NCI-H2171 (cell line): Measurements from ENCODE around the gene TMEM232.
"Not testable (repeated sequence)": the region's sequence is repeated elsewhere in the genome, so short reads cannot be mapped to it uniquely, and the experiment has no call there.

ENCODE experiments used
- DNase-seq: peaks from one replicate; lab custom pipeline; 2025; lab: John Stamatoyannopoulos, UW

The TMEM232 gene

DNA sequence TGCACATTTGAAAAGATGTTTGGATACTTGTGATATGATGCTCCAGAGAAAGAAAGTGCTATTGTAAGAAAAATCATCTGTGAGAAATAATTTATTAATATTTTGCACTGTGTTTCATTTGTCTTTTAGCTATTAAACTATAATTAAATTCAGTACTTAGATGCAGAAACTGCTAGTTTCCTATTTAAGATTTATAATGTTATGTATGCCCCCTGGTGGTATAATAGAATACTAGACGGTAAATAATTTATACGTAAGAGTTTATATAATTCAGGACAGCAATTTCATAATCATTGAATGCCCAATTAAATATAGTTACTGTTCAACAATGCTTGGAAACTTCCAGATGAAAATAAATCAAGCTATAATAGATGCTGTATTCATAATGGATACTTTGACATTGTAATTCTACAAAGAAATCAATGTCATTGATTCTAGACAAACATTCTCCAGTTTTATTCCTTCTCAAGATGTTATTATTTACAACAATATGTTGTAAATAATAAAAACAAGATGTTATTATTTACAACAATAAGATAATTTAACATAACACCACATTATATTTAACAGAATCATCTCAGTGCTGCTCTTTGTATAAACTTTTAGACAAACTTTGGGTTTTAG lies 101.0 kb downstream of the TMEM232 start:
- DNase-seq, result no peak

DNA sequence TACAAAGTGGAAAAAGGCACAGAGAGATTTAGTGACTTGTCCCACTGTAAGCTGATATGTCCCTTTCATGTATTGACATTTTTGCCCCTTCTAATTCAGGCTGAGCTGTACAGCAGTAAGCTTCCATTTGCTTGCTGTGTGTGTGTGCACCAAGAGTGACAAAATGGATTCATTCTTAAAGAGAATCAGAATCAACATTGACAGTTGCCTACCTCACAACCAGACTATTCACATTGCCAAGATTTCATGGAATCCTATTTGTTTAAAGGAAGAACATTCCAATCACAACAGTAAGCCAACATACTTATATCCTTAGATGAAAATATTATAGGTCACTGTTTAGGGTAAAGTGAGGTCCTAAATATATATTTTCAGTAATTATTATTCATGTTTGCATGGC lies 102.6 kb downstream of the TMEM232 start:
- no peak for DNase-seq

DNA sequence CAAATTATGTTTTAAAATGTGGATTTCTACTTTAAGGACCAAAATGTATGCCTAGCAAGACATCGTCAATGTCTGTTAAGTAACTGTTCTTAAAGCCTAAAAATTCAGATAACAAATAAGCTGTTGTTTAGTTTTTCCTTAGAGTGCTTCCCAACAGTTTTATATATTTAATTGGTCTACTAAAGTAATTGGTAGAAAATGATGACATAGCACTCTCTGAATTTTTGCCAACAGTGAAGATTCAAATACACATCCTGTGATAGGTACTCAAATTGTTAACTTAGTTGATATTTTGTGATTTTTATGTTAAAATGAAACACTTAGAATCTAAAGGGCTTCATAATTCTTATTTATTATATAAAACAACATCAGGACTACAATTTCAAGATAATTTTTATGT lies 107.5 kb downstream of the TMEM232 start:
- DNase-seq, result no peak

DNA sequence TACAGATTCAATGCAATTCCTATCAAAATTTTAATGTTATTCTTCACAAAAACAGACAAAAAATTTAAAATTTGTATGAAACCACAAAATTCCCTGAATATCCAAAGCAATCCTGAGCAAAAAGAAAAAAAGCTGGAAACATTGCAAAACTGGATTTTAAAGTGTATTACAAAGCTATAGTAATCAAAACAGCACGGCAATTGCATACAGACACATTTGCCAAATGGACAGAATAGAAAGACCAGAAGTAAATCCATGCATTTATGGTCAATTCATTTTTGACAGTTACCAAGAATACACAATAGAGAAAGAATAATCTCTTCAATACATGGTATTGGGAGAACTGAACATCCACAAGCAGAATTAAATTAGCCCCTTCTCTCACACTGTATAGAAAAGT lies 110.5 kb downstream of the TMEM232 start:
- DNase-seq, result no peak

DNA sequence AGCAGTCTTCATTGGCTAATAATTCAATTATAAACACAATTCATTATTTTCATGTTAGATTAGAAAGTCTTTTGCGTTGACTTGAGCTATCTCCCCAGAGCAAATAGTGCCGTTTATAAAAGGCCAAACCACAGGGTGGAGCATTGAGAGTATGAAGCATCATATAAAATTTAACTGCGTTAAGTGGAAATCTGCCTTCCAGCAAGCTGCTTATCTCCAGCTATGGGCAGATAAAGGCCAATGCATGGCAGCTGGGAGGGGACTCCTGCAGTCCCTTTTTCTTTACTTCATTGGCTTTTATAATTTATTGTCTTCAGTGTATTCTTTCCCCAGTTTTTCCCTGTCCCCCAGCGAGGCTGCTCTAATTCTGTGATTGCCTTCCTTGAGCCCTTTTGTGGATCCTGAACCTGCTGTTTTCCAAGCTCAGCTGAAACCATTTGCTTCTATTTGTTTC lies 113.7 kb downstream of the TMEM232 start:
- DNase-seq, result no peak

DNA sequence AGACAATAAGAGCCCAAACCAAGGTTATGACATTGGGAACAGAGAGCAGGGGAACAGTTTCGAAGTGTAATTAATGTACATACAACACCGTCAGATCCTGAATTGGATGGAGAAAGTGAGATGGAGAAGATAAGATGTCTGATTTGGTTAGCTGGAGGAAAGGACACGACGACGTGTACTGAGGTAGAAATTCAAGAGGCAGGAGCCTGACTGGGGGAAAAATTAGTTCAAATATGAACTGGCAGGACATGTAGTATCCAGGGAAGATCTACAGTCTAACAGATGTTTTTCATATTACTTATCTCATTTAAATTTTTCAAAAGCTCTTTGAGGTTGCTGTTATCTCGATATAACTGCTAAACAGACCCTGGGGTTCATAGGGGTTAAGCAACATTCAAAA lies 114.7 kb downstream of the TMEM232 start:
- no peak for DNase-seq

DNA sequence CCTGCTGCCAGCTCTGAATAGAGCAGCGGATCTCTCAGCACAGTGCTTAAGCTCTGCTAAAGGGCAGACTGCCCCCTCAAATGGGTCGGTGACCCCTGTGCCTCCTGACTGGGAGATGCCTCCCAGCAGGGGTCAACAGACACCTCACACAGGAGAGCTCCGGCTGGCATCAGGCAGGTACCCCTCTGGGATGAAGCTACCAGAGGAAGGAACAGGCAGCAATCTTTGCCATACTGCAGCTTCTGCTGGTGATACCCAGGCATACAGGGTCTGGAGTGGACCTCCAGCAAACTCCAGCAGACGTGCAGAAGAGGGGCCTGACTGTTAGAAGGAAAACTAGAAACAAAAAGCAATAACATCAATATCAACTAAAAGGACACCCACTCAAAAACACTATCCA lies 131.6 kb downstream of the TMEM232 start:
- DNase-seq, result no peak

DNA sequence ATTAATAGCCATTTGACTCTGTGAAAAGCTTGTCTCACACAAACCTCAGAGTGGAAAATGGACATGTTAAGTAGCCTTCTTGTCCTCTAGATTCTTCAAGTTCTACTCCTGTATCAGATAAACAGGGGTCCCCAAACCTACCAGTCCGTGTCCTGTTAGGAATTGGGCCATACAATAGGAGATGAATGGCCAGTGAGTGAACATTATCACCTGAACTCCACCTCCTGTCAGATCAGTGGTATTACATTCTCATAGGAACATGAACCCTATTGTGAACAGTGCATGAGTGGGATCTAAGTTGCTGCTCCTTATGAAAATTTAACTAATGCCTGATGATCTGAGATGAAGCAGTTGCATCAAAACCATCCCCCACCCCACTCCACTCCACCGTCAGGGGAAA lies 136.3 kb downstream of the TMEM232 start:
- DNase-seq, result no peak

DNA sequence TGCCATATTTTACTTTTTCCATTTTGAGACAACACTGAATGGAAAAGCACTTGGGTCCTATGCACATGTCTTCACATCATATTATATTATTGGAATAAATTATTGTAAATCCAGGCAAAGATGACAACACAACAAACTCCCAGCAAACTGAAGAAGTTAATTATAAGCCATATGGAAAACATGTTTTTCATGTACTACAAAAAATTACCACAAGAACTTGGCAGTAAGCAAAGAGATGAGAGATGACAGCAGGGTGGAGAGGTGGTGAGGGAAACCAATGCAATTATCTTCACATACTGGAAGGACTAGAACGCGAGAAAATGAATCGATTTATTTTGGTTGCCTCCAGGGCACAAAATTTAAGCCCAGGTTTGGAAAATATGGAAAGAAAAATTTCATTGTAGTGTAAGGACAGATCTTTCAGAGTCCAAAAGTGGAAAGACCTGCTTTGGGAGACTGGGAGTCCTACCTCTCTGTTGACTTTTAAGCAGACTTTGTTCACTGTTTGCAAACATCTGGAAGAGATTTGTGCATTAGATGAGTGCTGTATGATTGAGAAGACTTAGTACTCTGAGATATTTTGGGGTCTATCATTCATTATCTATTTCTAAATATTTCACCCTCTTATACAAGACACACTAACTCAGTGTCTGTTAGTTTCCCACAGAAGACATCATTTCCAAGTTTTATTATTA lies 138.0 kb downstream of the TMEM232 start:
- DNase-seq, result no peak

DNA sequence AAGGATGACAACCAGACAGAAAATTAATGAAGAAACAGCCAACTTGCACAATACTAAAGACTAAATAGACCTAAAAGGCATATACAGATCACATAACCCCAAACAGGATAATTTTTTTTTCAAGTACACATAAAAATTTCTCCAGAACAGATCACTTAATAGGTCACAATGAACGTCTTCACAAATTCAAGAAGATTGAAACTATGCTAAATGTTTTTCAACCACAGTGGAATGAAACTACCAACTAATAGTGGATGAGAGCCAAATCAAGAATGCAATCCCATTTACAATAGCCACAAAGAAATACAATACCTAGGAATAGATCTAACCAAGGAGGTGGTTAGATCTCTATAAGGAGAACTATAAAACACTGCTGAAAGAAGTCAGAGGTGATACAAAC lies 145.8 kb downstream of the TMEM232 start:
- DNase-seq, result no peak

DNA sequence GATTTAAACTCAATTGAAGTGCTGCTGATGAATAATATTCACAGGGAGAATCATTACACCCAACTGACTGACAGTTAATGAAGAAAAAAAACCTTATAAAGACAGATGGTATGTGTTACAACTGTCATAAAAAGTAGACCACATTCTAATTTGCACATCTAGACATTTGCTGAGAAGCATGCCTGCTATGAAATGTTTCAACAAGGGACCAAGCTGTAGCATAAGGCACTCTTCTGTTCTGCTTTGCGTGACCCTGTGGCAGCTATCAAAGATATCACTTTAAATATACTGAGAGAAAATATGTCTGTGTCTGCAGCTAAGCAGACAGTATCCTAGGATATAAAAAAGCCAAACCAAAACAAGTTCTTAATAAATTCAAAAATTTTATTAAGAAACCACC lies 153.7 kb downstream of the TMEM232 start:
- DNase-seq, result no peak

DNA sequence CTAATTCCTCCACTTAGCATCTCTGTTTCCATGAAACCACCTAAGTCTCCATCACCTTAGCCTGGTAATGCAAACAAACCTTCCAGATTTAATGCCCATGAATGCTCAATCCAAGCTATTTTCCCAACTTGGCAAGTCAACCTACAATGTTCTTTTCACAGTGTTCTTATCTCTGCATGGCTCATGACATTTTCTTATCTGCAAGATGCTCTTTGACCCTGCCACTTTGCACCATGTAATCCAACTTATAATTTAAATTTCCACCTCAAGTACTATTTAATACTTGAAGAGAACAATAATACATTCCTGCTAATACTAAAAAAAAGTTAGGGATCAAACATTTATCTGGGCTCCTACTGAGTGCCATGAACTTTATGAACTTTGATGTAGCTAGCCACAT lies 164.3 kb downstream of the TMEM232 start:
- DNase-seq, result no peak

DNA sequence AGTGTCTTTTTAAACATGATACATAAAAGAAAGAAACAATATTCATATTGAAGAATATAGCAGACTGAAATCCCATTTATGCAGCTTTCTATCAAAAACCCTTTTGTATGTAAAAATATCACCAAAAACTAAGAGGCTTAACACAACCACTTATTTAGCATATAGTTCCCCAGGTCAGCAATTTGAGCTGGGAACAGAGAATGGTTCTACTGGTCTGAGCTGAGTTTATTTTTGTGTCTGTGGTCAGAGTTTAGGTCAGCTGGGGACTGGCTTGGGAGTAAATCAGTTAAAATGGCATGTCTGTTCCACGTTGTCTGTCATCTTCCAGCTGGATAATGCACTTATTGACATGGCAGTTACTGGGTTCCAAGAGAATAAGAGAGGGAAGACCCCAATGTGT lies 165.0 kb downstream of the TMEM232 start:
- no peak for DNase-seq

DNA sequence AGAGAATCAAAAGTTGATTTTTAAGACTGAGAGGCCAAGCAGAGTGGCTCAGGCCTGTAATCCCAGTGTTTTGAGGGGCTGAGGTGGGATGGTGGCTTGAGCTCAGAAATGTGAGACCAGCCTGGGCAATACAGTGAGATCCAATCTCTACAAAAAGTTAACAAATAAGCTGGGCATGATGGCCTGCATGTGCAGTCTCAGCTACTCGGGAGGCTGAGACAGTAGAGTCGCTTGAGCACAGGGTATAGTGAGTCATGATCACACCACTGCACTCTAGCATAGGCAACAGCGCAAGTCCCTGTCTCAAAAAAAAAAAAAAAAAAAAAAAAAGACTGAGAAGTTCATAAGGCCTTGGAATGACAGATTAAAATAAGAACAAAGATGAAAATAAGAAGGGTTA lies 177.2 kb downstream of the TMEM232 start:
- no peak for DNase-seq

DNA sequence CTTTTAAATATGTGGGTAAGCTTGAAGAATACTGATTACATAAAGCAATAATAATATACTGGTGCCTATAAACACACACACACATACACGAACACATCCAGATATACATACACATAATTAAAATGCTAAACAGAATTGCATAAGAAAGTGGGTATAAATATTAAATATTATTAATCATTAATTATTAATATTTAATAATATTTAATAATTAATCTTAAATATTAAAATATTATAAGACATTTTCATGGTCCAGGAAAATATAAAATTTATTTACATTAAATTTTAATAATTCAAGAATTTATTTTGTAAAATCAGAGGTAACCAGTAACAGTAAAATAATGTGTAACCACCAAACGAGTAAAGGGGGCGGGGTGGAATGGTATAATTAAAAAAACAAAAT lies 178.3 kb downstream of the TMEM232 start:
- DNase-seq, result no peak

DNA sequence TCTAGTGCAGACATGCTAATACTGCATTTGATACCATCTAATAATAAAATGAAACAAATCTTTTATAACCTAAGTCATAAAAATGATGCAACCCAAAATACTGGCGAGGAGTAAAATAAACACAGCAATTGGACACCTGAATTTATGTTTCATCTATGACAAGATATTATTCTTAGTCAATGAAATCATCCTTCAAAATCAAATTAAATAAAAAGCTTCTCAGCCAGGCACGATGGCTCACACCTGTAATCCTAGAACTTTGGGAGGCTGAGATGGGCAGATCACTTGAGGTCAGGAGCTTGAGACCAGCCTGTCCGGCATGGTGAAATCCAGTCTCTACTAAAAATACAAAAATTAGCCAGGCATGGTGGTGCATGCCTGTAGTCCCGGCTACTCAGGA lies 179.0 kb downstream of the TMEM232 start:
- no peak for DNase-seq

DNA sequence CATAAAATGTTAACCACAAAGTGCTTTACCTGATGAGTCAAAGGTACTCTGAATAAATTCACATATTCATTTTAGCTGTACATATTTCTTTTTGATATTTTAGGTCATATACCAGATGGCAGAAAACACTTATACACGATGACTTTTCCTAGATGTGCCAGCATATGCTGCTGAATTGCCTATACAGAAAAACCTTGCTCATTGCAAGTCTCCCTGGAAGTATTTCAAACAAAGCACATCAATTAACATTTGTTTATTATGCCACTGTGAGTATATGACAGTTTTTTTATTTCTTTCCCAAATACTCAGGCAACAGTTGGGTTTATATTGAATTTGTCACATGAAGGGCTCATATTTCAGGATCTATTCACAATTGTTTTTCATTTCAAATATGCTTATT lies 180.8 kb downstream of the TMEM232 start:
- no peak for DNase-seq

DNA sequence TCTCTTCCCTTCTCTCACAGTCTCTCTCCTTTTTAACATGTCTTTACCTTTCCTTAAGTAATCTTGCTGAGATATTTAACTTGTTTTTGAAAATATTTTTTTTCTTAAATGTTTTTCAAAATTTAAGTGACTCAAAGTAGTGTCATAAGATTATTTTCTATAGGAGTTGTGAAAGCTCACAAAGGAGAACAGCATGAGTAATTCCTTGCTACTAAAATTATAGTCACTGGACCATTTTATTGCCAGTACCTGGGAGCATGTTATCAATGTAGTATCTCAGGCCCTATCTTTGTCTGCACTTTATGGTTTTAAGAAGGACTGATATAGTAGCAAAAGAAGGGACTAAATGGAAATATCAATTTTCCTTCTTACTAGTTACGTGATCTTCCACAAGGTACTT lies 181.9 kb downstream of the TMEM232 start:
- no peak for DNase-seq

DNA sequence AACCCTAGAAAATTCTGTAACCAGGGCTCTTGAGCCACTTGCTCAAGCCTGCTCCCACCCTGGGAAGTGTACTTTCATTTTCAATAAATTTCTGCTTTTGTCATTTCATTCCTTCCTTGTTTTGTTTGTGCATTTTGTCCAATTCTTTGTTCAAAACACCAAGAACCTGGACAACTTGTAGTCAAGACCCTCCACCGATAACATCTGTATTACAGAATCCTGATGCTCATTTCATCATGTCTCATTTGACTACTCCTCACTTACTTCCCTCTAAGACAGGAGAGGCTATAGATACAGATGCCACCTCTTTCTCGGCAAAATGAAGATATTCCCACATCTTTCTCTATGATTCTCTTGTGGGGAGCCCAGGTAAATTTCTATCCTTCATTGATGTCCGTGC lies 183.5 kb downstream of the TMEM232 start:
- no peak for DNase-seq

DNA sequence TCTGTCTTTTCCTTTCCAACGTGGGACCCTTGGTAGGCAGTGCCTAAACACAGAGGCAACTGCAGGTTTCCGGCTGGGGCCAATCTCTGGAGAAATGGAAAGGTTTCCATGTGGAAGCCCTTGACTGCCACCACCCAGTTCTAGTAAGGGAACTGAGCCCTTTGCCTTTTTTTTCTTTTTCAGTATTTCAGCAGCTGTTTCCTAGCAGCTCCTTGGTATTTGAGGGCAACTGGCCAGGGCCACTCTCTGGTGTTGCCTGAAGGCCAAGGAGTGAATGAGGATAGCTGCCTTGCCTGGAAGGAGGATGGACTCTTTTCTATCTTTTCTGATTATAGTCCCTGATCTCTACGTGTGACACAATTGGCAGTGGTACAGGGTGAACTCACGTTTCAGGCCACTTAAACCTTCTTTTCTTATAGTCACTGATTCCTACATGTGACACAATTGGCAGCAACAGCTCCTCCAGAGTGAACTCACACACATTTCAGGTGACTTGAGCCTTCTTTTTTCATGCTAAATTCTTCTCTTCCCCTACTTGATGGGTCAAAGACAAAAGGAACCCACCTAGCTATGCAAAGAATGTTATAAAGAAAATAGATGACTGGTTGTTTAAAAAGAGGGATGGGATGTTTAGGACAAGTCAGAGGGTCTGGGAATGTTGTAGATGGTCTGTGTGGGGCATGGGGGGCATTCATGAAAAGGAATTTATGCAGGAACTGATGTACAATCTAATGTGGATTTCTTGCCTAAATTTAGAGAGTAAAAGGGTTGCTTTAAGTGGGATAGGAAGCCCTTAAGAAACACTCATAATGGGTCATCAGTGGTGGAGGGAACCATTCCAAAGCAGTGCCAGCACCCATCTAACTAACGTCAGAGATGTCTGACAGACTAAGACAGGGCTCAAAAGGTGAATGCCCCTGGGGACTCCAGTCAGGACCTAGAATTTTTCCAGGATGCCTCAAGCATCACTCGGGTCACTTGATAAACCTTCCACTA lies 190.1 kb downstream of the TMEM232 start:
- no peak for DNase-seq

DNA sequence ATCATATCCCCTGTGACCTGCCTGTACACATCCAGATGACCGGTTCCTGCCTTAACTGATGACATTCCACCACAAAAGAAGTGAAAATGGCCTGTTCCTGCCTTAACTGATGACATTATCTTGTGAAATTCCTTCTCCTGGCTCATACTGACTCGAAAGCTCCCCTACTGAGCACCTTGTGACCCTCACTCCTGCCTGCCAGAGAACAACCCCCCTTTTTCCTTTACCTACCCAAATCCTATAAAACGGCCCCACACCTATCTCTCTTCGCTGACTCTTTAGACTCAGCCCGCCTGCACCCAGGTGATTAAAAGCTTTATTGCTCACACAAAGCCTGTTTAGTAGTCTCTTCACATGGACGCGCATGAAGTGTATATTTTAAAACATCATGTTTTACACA lies 191.3 kb downstream of the TMEM232 start:
- not testable (repeated sequence) for DNase-seq

DNA sequence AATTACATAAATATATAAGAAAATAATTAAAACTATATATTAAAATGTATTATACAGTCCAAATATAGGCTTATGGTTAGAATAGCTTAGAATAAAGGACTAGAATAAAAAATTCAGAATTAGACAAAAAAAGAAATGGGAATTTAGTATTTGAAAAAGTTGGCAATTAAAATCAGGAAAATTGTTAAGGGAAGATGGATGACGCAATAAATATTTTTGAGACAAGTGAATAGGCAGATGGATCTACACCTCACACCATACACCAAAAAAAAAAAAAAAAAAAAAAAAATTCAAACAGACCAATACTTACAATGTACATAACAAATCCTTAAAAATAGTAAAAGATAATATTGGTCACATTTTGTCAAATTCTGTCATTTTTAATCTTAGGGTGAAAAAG lies 200.7 kb downstream of the TMEM232 start:
- DNase-seq, result no peak

DNA sequence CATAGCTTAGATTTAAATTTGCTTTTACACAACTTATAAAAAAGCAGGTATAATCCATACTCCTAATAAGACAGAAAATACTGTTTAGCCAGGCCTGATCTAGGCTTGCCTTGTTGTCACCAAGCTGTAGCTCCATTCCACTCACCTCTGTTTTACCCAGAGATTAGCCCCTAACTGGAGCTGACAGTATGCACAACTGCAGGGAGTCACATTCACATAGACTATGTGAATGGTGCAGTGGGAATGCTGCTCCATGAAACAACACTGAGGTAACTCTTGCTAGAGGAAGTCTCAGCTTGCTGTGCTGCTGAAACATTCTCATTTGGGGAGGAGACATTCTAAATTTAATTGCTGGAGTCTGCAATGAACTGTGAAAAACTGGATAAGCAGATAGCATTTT lies 209.1 kb downstream of the TMEM232 start:
- no peak for DNase-seq
